Progenitor cell of endocrine pancreas (in vitro differentiated cells): Measurements from ENCODE around the gene PRRT4. TPM values are rescaled to one million over a fixed set of nuclear protein-coding genes. Genes with fewer than 3 reads are reported as not detected.

Experiments
- DNase-seq: peaks from one replicate; pipeline ENCODE4 v3.0.0; 2021; ENCODE audit warnings: low spot score; ENCODE audit not compliant: unreplicated experiment
- H3K27ac Mint-ChIP-seq: 2 replicates; pipeline ENCODE4 v1.8.0; 2021; ENCODE audit warnings: mild to moderate bottlenecking, moderate library complexity, mixed read lengths
- H3K27me3 Mint-ChIP-seq: 2 replicates; pipeline ENCODE4 v1.8.0; 2021; ENCODE audit warnings: mixed read lengths
- H3K36me3 Mint-ChIP-seq: 2 replicates; pipeline ENCODE4 v1.8.0; 2022; ENCODE audit warnings: mixed read lengths; ENCODE audit not compliant: insufficient read depth
- H3K4me1 Mint-ChIP-seq: 2 replicates; pipeline ENCODE4 v1.8.0; 2021; ENCODE audit warnings: low read depth, mixed read lengths
- H3K4me3 Mint-ChIP-seq: 2 replicates; pipeline ENCODE4 v1.8.0; 2021; ENCODE audit warnings: low read depth, mild to moderate bottlenecking, moderate library complexity, mixed read lengths
- H3K9me3 Mint-ChIP-seq: 2 replicates; pipeline ENCODE4 v1.8.0; 2021; ENCODE audit warnings: low read depth, mixed read lengths
- CTCF ChIP-seq: fragments of 200-600 bp; sonication (generic); IDR thresholded peaks from one replicate; pipeline ENCODE4 v1.5.0; 2021; ENCODE audit warnings: antibody characterized with exemption, mild to moderate bottlenecking; ENCODE audit not compliant: unreplicated experiment
- long read RNA-seq: library from polyadenylated mRNA; unstranded; transcript quantifications from one replicate; pipeline ENCODE4 v2.0.0, GENCODE V29; 2020
- total RNA-seq: library from RNA; stranded (reverse); gene quantifications from 2 replicates; pipeline ENCODE4 v1.2.1, GENCODE V29; 2021

PRRT4 gene
- 0.86 and 2.9 TPM in 2 replicates for total RNA-seq
- long read RNA-seq, result 0 reads

- H3K27me3 Mint-ChIP-seq, result peaks cover 92% of the 10 kb centered on the region
- H3K9me3 Mint-ChIP-seq, result no peaks in the 10 kb centered on the region
- DNase-seq, result peak; percentile 35
- H3K4me3 Mint-ChIP-seq, result peak within 1 kb of the TSS; percentile 68
- H3K36me3 Mint-ChIP-seq, result no peaks in the 10 kb centered on the region
- peak within 1 kb of the TSS; percentile 62 for H3K27ac Mint-ChIP-seq
- no peak for TF ChIP-seq CTCF
- peaks cover 13% of the 10 kb centered on the region for H3K4me1 Mint-ChIP-seq
Observed at GRCh38 chr7:128361411-128362379, at the start of gene PRRT4. Gene PRRT4 (minus strand): TSS chr7:128361690.

GRCh38 chr7:128410451-128410753 is 48.9 kb upstream of the PRRT4 start:
- peaks cover 7% of the 10 kb centered on the region for H3K4me1 Mint-ChIP-seq
- peak overlapping the region; percentile 80 for H3K4me3 Mint-ChIP-seq
- DNase-seq, result no peak
- peaks cover 55% of the 10 kb centered on the region for H3K27me3 Mint-ChIP-seq
- H3K9me3 Mint-ChIP-seq, result peaks cover 2% of the 10 kb centered on the region
- H3K27ac Mint-ChIP-seq, result peak overlapping the region; percentile 86
- no peaks in the 10 kb centered on the region for H3K36me3 Mint-ChIP-seq
- TF ChIP-seq CTCF, result no peak

- peak within 1 kb of the TSS; percentile 86 for H3K27ac Mint-ChIP-seq
- TF ChIP-seq CTCF, result no peak
- H3K36me3 Mint-ChIP-seq, result no peaks in the 10 kb centered on the region
- H3K27me3 Mint-ChIP-seq, result peaks cover 55% of the 10 kb centered on the region
- H3K9me3 Mint-ChIP-seq, result peaks cover 2% of the 10 kb centered on the region
- H3K4me3 Mint-ChIP-seq, result peak within 1 kb of the TSS; percentile 80
- H3K4me1 Mint-ChIP-seq, result peaks cover 8% of the 10 kb centered on the region
- peak; percentile 80 for DNase-seq
Observed at GRCh38 chr7:128409596-128410450, 48.3 kb upstream of the PRRT4 start, which contains the start of gene IMPDH1. Gene IMPDH1 (minus strand): TSS chr7:128409982. CDS start chr7:128409901, 81 bp downstream.

- H3K4me3 Mint-ChIP-seq, result peak overlapping the region; percentile 71
- peak overlapping the region; percentile 14 for H3K27ac Mint-ChIP-seq
- H3K36me3 Mint-ChIP-seq, result no peaks in the 10 kb centered on the region
- H3K9me3 Mint-ChIP-seq, result peaks cover 2% of the 10 kb centered on the region
- no peak for DNase-seq
- peaks cover 59% of the 10 kb centered on the region for H3K27me3 Mint-ChIP-seq
- TF ChIP-seq CTCF, result no peak
- H3K4me1 Mint-ChIP-seq, result peaks cover 13% of the 10 kb centered on the region
Observed at GRCh38 chr7:128408709-128409595, 47.5 kb upstream of the PRRT4 start.
